Breast epithelium (tissue), 3 donors: Measurements from ENCODE around the gene GTPBP3.

Experiments
- POLR2A ChIP-seq: fragments of 450-650 bp; IDR thresholded peaks from one replicate; pipeline ENCODE4 v1.6.1; 2016; ENCODE audit warnings: antibody characterized with exemption, mild to moderate bottlenecking, moderate library complexity
- TF ChIP-seq, protein P1 (sequence below), 3 donors: fragments of 450-650 bp; IDR thresholded peaks; one replicate each; pipeline ENCODE4 v1.5.1; 2016 to 2017; ENCODE audit warnings: antibody characterized with exemption in 3 of 3, mild to moderate bottlenecking in 3 of 3, moderate library complexity in 3 of 3

DNA sequence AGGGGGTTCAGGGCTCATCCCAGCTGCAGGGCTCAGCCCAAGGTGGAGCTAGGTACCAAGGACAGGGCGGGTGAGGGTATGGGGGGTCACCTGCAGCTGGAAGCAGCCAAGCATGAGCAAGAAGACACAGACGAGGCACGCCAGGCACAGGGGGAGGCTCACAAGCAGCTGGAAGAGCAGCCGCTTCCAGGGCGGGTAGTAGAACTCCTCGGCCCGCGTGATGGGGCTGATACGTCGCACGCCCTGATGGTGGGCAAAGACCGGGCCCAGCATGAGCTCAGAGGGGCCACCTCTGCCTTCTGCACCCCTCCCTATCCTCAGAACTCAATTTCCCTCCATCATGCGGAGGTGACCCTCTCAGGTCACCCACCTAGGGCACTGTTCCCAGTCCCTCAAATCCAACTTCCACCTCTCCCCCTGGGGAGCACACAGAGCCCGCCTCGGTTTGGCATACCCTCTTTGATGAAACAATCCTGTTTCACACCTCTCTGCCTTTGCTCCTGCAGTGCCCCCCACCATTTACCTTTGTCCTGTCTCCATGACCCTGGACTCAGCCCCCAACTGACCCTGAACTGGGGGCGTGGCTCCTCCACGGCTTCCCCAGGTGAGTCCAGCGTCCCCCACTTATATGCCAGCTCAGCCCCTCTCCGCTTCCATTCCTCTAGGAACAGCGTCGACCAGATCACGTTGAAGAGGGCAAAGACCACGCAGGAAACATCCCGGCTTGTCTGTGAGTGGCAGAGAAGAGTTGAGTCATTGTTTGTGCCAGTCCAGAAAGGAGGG is 6.9 kb upstream of the GTPBP3 start:
- TF ChIP-seq, protein P1, sequence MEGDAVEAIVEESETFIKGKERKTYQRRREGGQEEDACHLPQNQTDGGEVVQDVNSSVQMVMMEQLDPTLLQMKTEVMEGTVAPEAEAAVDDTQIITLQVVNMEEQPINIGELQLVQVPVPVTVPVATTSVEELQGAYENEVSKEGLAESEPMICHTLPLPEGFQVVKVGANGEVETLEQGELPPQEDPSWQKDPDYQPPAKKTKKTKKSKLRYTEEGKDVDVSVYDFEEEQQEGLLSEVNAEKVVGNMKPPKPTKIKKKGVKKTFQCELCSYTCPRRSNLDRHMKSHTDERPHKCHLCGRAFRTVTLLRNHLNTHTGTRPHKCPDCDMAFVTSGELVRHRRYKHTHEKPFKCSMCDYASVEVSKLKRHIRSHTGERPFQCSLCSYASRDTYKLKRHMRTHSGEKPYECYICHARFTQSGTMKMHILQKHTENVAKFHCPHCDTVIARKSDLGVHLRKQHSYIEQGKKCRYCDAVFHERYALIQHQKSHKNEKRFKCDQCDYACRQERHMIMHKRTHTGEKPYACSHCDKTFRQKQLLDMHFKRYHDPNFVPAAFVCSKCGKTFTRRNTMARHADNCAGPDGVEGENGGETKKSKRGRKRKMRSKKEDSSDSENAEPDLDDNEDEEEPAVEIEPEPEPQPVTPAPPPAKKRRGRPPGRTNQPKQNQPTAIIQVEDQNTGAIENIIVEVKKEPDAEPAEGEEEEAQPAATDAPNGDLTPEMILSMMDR (IDR thresholded peaks at IDR 0.05): no peak
- TF ChIP-seq POLR2A: no peak
